Measurements from ENCODE around the gene CFAP54.
"Not testable (repeated sequence)": the region's sequence is repeated elsewhere in the genome, so short reads cannot be mapped to it uniquely, and the experiment has no call there.

CFAP54 gene

GRCh38 chr12:96478011-96478410, 11.4 kb upstream of the CFAP54 start:
- no peak for DNase-seq

- DNase-seq, result no peak
Measured at GRCh38 chr12:96482086-96482485, 7.3 kb upstream of the CFAP54 start.

- DNase-seq, result no peak
Measured at GRCh38 chr12:96483116-96483515, 6.3 kb upstream of the CFAP54 start.

- no peak for DNase-seq
Measured at GRCh38 chr12:96486751-96487613, 2.4 kb upstream of the CFAP54 start.

- DNase-seq, result no peak
Measured at GRCh38 chr12:96487634-96488033, 1.7 kb upstream of the CFAP54 start.

- DNase-seq, result no peak
Measured at GRCh38 chr12:96493106-96493505, 3.7 kb downstream of the CFAP54 start.

- not testable (repeated sequence) for DNase-seq
Measured at GRCh38 chr12:96494154-96494553, 4.8 kb downstream of the CFAP54 start.

GRCh38 chr12:96495155-96495554, 5.8 kb downstream of the CFAP54 start:
- DNase-seq, result no peak

GRCh38 chr12:96495841-96496545, 6.6 kb downstream of the CFAP54 start:
- no peak for DNase-seq

GRCh38 chr12:96496944-96497343, 7.6 kb downstream of the CFAP54 start:
- no peak for DNase-seq

GRCh38 chr12:96497855-96498254, 8.5 kb downstream of the CFAP54 start:
- no peak for DNase-seq

GRCh38 chr12:96500693-96501092, 11.3 kb downstream of the CFAP54 start:
- no peak for DNase-seq

GRCh38 chr12:96501133-96501761, 11.9 kb downstream of the CFAP54 start:
- no peak for DNase-seq

GRCh38 chr12:96501908-96502307, 12.5 kb downstream of the CFAP54 start:
- no peak for DNase-seq

- no peak for DNase-seq
Measured at GRCh38 chr12:96502477-96502876, 13.1 kb downstream of the CFAP54 start.

GRCh38 chr12:96502949-96503532, 13.7 kb downstream of the CFAP54 start:
- no peak for DNase-seq

- no peak for DNase-seq
Measured at GRCh38 chr12:96503976-96504375, 14.6 kb downstream of the CFAP54 start.

- no peak for DNase-seq
Measured at GRCh38 chr12:96506776-96507175, 17.4 kb downstream of the CFAP54 start.

- no peak for DNase-seq
Measured at GRCh38 chr12:96510306-96510764, 21.0 kb downstream of the CFAP54 start.

- no peak for DNase-seq
Measured at GRCh38 chr12:96513166-96513565, 23.8 kb downstream of the CFAP54 start.

GRCh38 chr12:96513681-96514080, 24.3 kb downstream of the CFAP54 start:
- DNase-seq, result no peak

- DNase-seq, result peak; percentile 47
Measured at GRCh38 chr12:96514328-96514727, 25.0 kb downstream of the CFAP54 start.

Data from eye (tissue), 1 donor.